H54 (cell line): Measurements from ENCODE around the gene OTUD1.
"Not testable (repeated sequence)": the region's sequence is repeated elsewhere in the genome, so short reads cannot be mapped to it uniquely, and the experiment has no call there.

Experiments
- DNase-seq: peaks from one replicate; pipeline ENCODE4 v3.0.0; 2011; ENCODE audit warnings: low spot score, mixed read lengths; ENCODE audit not compliant: insufficient read length
- FAIRE-seq: peaks from 3 replicates; lab custom pipeline; 2011; peaks lifted over from hg19 to GRCh38; lab: Jason Lieb, UNC
- POLR2A ChIP-seq: IDR thresholded peaks from 2 replicates; pipeline ENCODE4 v1.6.1; 2011; ENCODE audit warnings: low read depth, mild to moderate bottlenecking, low read length

Gene OTUD1, protein sequence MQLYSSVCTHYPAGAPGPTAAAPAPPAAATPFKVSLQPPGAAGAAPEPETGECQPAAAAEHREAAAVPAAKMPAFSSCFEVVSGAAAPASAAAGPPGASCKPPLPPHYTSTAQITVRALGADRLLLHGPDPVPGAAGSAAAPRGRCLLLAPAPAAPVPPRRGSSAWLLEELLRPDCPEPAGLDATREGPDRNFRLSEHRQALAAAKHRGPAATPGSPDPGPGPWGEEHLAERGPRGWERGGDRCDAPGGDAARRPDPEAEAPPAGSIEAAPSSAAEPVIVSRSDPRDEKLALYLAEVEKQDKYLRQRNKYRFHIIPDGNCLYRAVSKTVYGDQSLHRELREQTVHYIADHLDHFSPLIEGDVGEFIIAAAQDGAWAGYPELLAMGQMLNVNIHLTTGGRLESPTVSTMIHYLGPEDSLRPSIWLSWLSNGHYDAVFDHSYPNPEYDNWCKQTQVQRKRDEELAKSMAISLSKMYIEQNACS

GRCh38 chr10:23438547-23439451, at the start of gene OTUD1:
TSS of gene OTUD1 (plus strand) at chr10:23439075. CDS start at chr10:23439458, 383 bp downstream.
- peak; percentile 96 for DNase-seq
- FAIRE-seq, result peak; percentile 72
- peak; percentile 63 for TF ChIP-seq POLR2A

DNA sequence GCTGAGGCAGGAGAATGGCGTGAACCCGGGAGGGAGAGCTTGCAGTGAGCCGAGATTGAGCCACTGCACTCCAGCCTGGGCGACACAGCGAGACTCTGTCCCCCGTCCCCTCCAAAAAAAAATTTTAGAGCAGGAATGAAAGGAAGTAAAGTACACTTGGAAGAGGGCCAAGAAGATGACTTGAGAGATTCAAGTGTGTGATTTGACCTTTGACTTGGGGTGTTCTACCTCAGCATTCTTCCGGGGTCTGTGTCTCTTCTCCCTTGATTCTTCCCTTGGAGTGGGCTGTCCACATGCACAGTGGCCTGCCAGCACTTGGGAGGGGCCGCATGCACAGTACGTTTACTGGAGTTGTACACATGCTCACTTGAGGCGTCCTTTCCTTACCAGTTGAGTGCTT, 48.5 kb upstream of the OTUD1 start:
- DNase-seq, FAIRE-seq: not testable (repeated sequence)

DNA sequence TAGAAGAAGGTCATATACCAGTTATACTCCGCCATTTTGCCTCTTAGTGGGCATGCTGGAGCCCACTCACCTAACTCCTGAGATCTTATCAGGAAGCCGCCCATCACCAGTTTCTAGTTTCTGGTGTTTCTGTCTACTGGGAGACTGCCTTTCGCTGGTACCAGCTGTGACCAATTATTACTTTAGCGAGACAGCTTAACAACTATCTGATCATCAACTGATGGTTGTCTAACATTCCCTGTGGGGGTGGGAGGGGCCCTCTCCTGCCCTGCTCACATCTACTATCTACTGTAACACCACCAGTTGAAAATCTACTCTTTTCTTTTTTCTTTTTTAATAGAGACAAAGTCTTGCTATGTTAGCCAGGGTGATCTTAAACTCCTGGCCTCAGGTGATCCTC, 48.1 kb upstream of the OTUD1 start:
- TF ChIP-seq POLR2A, result no peak
- DNase-seq, result no peak
- FAIRE-seq, result no peak

DNA sequence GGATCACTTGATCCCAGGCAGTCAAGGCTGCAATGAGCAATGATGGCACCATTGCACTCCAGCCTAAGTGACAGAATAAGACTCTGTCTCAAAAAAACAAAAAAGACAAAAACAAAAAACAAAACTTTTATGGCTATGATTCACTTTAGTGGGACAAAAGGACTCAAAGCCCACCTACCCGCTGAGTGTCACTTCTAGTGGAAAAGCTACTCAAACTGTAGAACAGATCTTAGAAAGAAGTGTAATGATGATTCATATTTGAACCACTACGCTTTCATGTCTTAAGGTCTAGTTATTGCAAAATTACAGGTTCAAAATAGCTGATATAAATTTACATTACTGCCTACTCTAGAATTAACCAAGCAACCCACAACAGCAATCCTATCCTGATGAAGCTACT, 47.1 kb upstream of the OTUD1 start:
- TF ChIP-seq POLR2A, result no peak
- FAIRE-seq (no peak), DNase-seq (no peak)

GRCh38 chr10:23395017-23395416, 43.9 kb upstream of the OTUD1 start:
- DNase-seq (no peak), FAIRE-seq (no peak)
- TF ChIP-seq POLR2A, result no peak

DNA sequence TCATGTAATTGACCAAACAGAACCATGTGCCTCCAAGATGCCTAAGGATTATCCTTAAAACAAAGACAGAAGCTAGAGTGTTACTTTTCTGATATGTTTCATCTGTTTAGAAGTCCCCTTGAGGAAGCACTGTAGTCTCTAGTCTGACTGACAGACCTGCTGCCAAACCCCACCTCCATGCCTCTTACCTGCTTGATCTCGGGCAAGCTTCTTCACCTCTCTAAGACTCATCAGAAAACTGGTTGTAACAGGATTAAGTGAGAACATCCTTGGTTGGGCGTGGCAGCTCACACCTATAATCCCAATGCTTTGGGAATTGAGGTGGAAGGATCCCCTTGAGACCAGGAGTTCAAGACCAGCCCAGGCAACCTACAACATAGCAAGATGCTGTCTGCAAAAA, 42.2 kb upstream of the OTUD1 start:
- FAIRE-seq, result no peak

GRCh38 chr10:23399701-23400144, 39.2 kb upstream of the OTUD1 start:
- no peak for TF ChIP-seq POLR2A
- FAIRE-seq (no peak), DNase-seq (no peak)

More for the DNA sequence above, 42.2 kb upstream of the OTUD1 start:
- TF ChIP-seq POLR2A, result no peak
- DNase-seq, result no peak

DNA sequence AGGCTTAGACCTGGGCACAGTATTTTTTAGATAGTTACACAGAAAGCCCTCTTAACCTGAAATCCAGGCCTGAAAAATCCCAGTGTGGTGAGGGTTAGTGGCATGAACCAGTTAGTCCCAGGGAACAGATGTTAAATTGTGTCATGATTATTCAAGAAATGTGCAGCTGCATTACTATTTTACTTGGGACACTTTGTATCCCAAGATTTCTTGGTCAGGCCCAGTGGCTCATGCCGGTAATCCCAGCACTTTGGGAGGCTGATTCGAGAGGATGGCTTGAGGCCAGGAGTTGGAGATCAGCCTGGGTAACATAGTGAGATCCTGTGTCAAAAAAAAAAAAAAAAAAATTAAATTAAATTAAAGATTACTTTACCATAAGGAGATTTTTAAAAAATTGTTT, 36.0 kb upstream of the OTUD1 start:
- FAIRE-seq, result no peak
- TF ChIP-seq POLR2A, result no peak
- no peak for DNase-seq

DNA sequence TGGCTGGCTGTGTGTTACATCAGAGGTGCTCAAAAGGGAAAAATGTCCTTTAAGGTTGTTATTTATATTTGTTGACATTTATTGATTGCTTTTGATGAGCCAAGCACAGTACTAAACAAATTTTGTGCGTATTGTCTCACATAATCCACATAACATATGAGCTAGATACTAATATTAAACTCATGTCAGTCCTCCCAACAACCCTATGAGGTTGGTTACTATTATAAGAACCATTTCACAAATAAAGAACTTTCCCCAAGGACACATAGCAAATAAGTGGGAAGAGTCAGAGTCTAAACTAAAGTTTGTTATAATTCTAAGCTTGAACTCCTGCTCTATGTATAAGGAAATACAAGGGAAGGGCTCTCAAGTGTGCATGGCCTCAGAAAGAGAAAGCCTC, 35.6 kb upstream of the OTUD1 start:
- FAIRE-seq, result no peak
- no peak for DNase-seq
- no peak for TF ChIP-seq POLR2A

GRCh38 chr10:23403719-23404118, 35.2 kb upstream of the OTUD1 start:
- DNase-seq (no peak), FAIRE-seq (no peak)
- no peak for TF ChIP-seq POLR2A

GRCh38 chr10:23404461-23404980, 34.4 kb upstream of the OTUD1 start:
- DNase-seq (no peak), FAIRE-seq (no peak)
- no peak for TF ChIP-seq POLR2A

DNA sequence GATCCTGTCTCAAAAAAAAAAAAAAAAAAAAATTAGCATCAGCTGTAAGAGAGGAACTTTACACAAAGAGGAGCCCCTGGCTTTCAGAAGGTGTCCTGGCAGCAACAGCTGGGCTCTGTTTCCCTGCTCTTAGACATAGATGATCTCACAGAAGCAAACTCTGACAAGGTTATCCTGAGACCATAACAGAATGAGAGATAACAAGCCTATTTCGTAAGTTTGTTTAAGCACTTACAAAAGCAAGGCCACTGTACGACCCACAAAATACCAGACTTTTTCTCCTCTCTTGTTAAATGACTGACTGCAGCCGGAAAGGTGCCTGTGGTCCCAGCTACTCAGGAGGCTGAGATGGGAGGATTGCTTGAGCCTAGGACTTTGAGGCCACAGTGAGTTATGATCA, 33.3 kb upstream of the OTUD1 start:
- no peak for FAIRE-seq
- no peak for TF ChIP-seq POLR2A

DNA sequence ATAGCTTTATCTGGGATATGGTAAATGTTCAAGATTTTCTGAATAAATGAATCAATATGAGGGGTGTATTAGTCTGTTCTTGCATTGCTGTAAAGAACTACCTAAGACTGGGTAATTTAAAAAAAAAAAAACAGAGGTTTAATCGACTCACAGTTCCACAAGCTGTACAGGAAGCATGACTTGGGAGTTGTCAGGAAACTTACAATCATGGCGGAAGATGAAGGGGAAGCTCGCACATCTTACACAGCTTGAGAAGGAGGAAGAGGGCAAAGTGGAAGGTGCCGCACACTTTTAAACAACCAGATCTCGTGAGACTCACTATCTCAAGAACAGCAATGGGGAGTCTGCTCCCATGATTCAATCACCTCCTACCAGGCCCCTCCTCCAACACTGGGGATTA, 32.5 kb upstream of the OTUD1 start:
- DNase-seq, result no peak
- no peak for TF ChIP-seq POLR2A
- FAIRE-seq, result no peak

More for the DNA sequence above, 33.3 kb upstream of the OTUD1 start:
- DNase-seq, result no peak
